ENCODE results near the gene HID1.
"Not testable (repeated sequence)": the region's sequence is repeated elsewhere in the genome, so short reads cannot be mapped to it uniquely, and the experiment has no call there.

Gene HID1

GRCh38 chr17:74975943-74976342, 3.4 kb upstream of the HID1 start:
- TF ChIP-seq CTCF (conservative IDR thresholded peaks at IDR 0.05; ENCODE audit: low read length), result no peak

DNA sequence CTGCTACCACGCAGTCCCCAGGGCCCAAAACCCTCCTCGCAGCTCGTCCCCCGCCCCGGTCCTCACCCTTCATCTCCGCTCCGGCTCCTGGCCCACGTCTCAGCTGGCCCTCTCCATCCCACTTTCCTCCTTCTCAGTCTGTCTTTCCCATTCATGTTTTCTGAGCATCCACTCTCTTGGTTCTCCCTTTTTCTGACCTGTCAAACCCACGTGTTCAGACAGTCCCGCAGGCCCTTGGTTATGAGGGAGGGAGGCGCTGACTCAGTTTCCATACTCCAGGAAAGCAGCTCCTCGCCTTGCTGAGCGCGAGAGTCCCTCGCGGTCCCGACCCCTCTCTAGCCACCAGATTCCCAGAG, 392 bp upstream of the HID1 start:
- TF ChIP-seq CTCF (conservative IDR thresholded peaks at IDR 0.05; ENCODE audit: low read length), result no peak
- H3K4me3 ChIP-seq (ENCODE audit: low read length), result no peak overlapping the region
- DNase-seq (ENCODE audit: low read depth), result no peak

More at GRCh38 chr17:74975943-74976342, 3.4 kb upstream of the HID1 start:
- no peak overlapping the region for H3K4me3 ChIP-seq (ENCODE audit: low read length)
- DNase-seq (ENCODE audit: low read depth), result no peak

- no peak overlapping the region for H3K4me3 ChIP-seq (ENCODE audit: low read length)
- DNase-seq (ENCODE audit: low read depth), result no peak
- no peak for TF ChIP-seq CTCF (conservative IDR thresholded peaks at IDR 0.05; ENCODE audit: low read length)
Observed at GRCh38 chr17:74971842-74972106, 785 bp downstream of the HID1 start.

DNA sequence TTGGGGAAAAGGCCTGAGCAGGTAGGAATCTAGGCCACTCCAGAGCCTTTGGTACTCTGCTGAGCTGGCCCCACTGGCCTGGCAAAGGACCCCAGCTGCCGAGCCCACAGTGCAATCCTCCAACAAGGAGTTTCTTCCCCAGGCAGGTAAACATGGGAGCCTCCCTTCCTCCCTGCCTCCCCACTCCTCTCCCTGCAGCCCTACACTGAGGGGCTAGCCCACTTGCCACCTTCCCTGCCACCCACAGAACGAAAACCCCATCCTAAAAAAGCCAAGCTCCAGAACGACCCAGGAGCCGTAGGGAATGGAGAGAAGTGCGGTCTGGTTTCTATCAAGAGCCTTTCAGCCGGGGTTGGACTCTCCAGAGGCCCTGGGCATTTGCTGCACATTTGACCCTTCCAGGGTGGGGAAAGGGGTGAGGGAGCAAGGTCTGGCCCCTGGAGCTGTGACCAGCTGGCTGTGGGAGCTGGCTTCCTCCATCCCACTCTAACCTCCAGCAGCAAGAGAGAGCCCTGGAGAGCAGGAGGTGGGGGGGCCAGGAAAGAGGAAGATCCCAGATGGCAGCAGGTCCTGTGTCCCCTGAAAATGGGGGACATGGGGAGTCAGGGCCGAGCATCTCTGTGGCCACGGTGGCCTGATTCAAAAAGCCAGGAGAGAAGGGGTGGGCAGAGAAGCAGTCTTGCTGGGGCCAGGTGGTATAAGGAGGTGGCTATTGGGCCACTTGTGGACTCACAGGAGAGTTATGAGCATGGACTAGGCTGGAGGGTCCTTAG, 1.3 kb downstream of the HID1 start:
- DNase-seq (ENCODE audit: low read depth), result no peak
- no peak overlapping the region for H3K4me3 ChIP-seq (ENCODE audit: low read length)

GRCh38 chr17:74970395-74970794, 2.2 kb downstream of the HID1 start:
- H3K4me3 ChIP-seq (ENCODE audit: low read length), result no peak overlapping the region
- TF ChIP-seq CTCF (conservative IDR thresholded peaks at IDR 0.05; ENCODE audit: low read length), result no peak
- DNase-seq (ENCODE audit: low read depth), result no peak

More for the DNA sequence above, 1.3 kb downstream of the HID1 start:
- no peak for TF ChIP-seq CTCF (conservative IDR thresholded peaks at IDR 0.05; ENCODE audit: low read length)

GRCh38 chr17:74969501-74969900, 3.1 kb downstream of the HID1 start:
- H3K4me3 ChIP-seq (ENCODE audit: low read length); DNase-seq (ENCODE audit: low read depth): not testable (repeated sequence)

- no peak for TF ChIP-seq CTCF (conservative IDR thresholded peaks at IDR 0.05; ENCODE audit: low read length)
Observed at GRCh38 chr17:74968361-74968780, 4.2 kb downstream of the HID1 start.

More at GRCh38 chr17:74968361-74968780, 4.2 kb downstream of the HID1 start:
- no peak overlapping the region for H3K4me3 ChIP-seq (ENCODE audit: low read length)
- no peak for DNase-seq (ENCODE audit: low read depth)

All from AG10803 (cell line).